Germinal center (tissue), 1 donor: ENCODE data around the gene C1QL3.

ENCODE experiments used
- DNase-seq: peaks from one replicate; pipeline ENCODE4 v3.0.0; 2012; ENCODE audit warnings: mixed read lengths, low spot score

The C1QL3 gene

DNA sequence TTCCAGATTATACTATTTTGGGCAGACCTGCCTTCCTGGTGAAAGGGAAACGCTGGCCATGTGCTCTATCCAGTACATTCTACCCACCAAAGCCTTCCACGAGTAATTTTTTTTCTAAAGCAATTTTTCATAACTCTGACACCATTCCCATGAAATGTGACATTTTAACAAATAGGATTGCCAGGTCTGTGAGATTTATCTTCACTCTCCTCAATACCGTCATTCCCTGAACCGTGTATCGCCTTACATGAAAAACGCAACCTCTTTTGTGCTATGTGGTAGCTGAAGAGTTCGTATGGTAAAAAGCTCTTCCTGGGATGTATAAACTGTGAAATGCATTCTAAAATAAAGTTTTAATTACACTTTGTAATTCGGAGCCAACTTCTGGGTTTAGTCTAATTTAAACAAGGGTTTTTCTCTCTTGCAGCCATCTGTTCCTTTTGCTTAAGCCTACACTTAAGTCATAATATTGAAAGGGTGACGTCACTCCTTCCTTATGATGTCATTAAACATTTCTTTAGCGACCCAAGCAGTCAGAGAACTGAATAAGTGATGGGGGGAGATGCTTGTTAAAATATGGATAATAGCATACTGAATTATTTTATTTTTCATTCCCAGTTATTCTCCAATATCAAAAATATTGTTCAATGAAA lies 27.7 kb downstream of the C1QL3 start:
- no peak for DNase-seq

- DNase-seq = no peak
These were observed 29.7 kb downstream of the C1QL3 start for GRCh38 chr10:16491933-16492332.

GRCh38 chr10:16490511-16490910 lies 31.2 kb downstream of the C1QL3 start:
- DNase-seq = no peak

DNA sequence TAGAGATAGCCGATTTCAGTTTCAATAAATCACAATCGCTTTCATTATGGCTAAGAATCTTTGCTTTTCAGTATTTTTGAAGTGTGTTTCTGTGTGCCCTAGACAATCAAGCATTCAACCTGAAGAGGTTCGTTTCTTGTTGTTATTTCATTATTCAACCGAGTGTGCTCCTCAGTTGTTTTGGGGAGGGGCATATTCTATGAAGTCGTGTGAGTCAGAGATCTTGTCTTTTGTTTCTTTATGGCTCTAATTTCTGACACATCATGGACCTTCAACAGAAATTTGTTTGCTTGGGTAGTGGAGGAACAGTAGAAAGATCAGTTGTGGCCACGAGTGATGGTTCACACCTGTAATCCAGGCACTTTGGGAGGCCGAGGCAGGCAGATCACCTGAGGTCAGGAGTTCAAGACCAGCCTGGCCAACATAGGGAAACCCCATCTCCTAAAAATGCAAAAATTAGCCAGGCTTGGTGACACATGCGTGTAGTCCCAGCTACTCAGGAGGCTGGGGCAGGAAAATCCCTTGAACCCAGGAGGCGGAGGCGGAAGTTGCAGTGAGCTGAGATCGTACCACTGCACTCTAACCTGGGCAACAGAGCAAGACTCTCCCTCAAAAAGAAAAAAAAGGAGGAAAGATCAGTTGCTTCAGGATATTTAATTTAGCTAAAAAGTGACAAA lies 38.3 kb downstream of the C1QL3 start:
- DNase-seq = no peak

- DNase-seq = no peak
These were observed 40.5 kb downstream of the C1QL3 start for GRCh38 chr10:16481052-16481728.

- DNase-seq = no peak
These were observed 42.9 kb downstream of the C1QL3 start for GRCh38 chr10:16478801-16479200.

GRCh38 chr10:16477757-16478156 lies 43.9 kb downstream of the C1QL3 start:
- DNase-seq = no peak

- DNase-seq = no peak
These were observed 48.9 kb downstream of the C1QL3 start for GRCh38 chr10:16472828-16473227.

- no peak for DNase-seq
These were observed 50.9 kb downstream of the C1QL3 start for GRCh38 chr10:16470747-16471146.

DNA sequence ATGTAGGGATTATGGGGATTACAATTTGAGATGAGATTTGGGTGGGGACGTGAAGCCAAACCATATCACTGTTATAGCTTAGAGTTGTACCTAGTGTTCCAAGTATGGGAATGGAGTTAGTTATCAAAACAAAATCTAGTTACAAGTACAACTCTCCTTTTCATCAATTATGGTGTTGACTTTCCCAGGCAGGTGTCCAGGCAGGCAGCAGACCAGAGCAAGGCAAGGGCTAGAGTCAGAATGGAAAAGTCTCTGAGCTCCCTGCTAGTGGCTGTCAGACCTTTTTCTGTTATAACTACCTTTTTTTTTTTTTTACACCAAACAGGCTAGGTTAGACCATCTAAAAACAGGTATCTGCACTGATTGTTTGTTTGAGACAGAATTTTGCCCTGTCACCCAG lies 55.7 kb downstream of the C1QL3 start:
- DNase-seq = no peak
